Tongue (tissue), 2 donors: ENCODE measurements around the gene COASY. TPM values are rescaled to one million over a fixed set of nuclear protein-coding genes. Genes with fewer than 3 reads are reported as not detected.
A peak's percentile ranks its signal among the peaks of the same experiment; 100 is the strongest.

Experiments used
- DNase-seq: peaks from one replicate; pipeline ENCODE4 v3.0.0-alpha.2; 2015
- total RNA-seq: library from RNA; depleted of rRNA; stranded (reverse); fragments of >200 nt; gene quantifications from one replicate; pipeline ENCODE4 v1.2.3, GENCODE V29; 2014

COASY gene
- 20.4 TPM for total RNA-seq

- DNase-seq: peak; percentile 99
Measured at GRCh38 chr17:42561897-42562387, at the start of gene COASY. COASY (plus strand) TSS chr17:42562148; CDS start chr17:42562623, 475 bp downstream.

GRCh38 chr17:42512246-42512645 is 49.7 kb upstream of the COASY start:
- DNase-seq: no peak

- no peak for DNase-seq
Measured at GRCh38 chr17:42512733-42513251, 49.2 kb upstream of the COASY start.

GRCh38 chr17:42513686-42514085 is 48.3 kb upstream of the COASY start:
- no peak for DNase-seq

GRCh38 chr17:42514279-42514678 is 47.7 kb upstream of the COASY start:
- DNase-seq: no peak

- DNase-seq: no peak
Measured at GRCh38 chr17:42514867-42515266, 47.1 kb upstream of the COASY start.

- DNase-seq: peak; percentile 86
Measured at GRCh38 chr17:42517516-42517915, 44.4 kb upstream of the COASY start.

GRCh38 chr17:42518046-42518754 is 43.7 kb upstream of the COASY start:
- peak; percentile 87 for DNase-seq

- DNase-seq: peak; percentile 86
Measured at GRCh38 chr17:42518755-42519545, 43.0 kb upstream of the COASY start.

GRCh38 chr17:42519546-42520491 is 42.1 kb upstream of the COASY start:
- peak; percentile 95 for DNase-seq

GRCh38 chr17:42520540-42520951 is 41.4 kb upstream of the COASY start:
- DNase-seq: no peak

GRCh38 chr17:42521036-42521435 is 40.9 kb upstream of the COASY start:
- no peak for DNase-seq

- DNase-seq: peak; percentile 18
Measured at GRCh38 chr17:42521666-42522262, 40.2 kb upstream of the COASY start.

- DNase-seq: no peak
Measured at GRCh38 chr17:42522263-42522790, 39.6 kb upstream of the COASY start.

GRCh38 chr17:42522798-42523278 is 39.1 kb upstream of the COASY start:
- no peak for DNase-seq

GRCh38 chr17:42525221-42525620 is 36.7 kb upstream of the COASY start:
- DNase-seq: no peak

GRCh38 chr17:42526031-42526444 is 35.9 kb upstream of the COASY start:
- no peak for DNase-seq

GRCh38 chr17:42527932-42528331 is 34.0 kb upstream of the COASY start:
- DNase-seq: no peak

- DNase-seq: no peak
Measured at GRCh38 chr17:42529061-42529460, 32.9 kb upstream of the COASY start.

GRCh38 chr17:42530952-42531454 is 30.9 kb upstream of the COASY start:
- no peak for DNase-seq
